NCI-H146 treated with DMSO at 0.1 percent for 48 hours (cell line): ENCODE measurements around the gene IGF2BP2.
"Not testable (repeated sequence)": the region's sequence is repeated elsewhere in the genome, so short reads cannot be mapped to it uniquely, and the experiment has no call there.

Experiments used
- DNase-seq: peaks from one replicate; lab custom pipeline; 2025; ENCODE audit not compliant: unreplicated experiment; lab: John Stamatoyannopoulos, UW

The IGF2BP2 gene

DNA sequence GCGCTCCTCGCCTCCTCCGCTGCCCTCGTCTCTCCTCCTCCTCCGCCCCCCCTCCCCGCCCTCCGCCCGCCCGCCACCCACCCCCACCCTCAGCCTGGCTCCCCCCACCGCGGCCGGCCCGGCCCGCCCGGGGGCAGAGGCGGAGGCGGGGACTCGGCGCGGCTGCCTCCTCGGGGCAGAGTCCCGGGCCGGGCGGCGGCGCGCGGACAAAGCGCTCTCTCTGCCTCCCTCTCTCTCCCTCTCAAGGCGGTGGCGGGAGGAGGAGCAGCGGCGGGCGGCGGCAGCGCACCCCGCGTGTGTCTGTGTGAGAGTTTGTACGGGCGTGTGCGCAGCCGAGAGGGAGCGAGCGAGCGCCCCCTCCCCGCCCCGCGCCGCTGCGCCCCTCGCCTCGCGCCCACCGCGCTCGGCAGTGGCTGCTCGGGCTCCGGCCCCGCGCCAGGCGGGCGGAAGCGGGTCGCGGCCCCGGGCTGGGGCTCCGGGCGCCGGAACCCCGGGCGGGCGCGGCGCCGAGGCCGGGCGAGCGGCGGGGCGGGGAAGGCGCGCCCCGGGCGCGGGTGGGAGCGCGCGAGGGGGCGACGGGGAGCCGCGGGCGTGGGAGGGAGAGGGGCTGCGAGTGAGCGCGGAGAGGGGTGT is at the start of gene IGF2BP2:
Gene IGF2BP2, minus strand, starts transcription at position 37 of the 633 bp plus-strand sequence. CDS start 82 bp downstream, outside the sequence.
- DNase-seq = peak; percentile 26

GRCh38 chr3:185874119-185874518 is 49.3 kb upstream of the IGF2BP2 start:
- DNase-seq = peak; percentile 76

- DNase-seq = no peak
Measured at GRCh38 chr3:185867650-185868049, 42.8 kb upstream of the IGF2BP2 start.

DNA sequence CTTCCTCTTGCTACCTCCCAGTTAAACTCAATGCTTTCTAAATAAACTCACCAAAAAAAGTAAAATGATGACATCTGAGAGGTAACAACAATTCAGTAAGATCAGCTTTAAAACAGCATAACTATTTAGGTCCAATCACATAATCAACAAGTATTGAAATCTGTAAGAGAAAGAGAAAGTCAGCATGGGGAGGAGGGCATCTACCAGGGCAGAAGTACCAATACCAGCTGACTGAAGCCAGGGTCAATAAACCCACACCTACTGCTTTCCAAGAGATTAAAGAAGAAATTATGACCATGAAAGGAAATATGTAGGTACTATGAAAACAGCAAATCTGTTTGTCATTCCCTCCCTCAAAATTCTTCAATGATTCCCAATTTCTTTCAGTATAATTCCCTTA is 42.2 kb upstream of the IGF2BP2 start:
- DNase-seq = no peak

DNA sequence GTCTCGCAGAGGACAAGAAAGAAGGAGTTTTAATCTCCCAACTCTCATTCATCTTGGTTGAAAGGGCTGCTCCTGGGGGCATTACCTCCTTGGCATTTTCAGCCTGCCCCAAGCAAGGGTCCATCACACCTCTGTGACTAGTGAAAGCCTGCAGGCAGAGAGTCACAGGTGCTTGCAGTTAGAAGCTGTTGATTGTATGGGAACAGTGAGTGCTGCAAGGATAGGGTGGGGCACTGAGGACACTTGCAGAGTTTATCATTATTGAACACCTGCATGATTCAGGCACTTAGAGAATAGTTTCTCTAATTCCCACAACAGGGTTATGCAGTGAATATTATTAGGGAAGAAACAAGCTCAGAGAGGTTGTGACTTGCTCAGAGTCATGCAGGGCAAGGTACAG is 41.7 kb upstream of the IGF2BP2 start:
- DNase-seq = no peak

DNA sequence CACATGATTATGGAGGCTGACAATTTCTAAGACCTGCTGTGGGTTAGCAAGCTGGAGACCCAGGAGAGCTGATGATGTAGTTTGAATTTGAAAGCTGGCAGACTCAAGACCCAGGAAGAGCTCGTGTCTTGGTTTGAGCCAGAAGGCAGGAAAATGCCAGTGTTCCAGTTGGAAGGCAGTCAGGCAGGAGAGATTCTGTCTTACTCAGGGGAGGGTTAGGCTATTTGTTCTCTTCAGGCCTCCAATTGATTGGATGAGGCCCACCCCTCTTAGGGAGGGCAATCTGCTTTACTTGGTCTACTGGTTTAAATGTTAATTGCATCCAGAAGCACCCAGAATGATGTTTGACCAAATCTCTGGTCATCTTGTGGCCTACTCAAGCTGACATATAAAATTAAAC is 40.4 kb upstream of the IGF2BP2 start:
- no peak for DNase-seq

GRCh38 chr3:185864767-185865166 is 39.9 kb upstream of the IGF2BP2 start:
- no peak for DNase-seq

GRCh38 chr3:185862920-185863319 is 38.1 kb upstream of the IGF2BP2 start:
- DNase-seq = no peak

GRCh38 chr3:185859294-185859972 is 34.6 kb upstream of the IGF2BP2 start:
- no peak for DNase-seq

DNA sequence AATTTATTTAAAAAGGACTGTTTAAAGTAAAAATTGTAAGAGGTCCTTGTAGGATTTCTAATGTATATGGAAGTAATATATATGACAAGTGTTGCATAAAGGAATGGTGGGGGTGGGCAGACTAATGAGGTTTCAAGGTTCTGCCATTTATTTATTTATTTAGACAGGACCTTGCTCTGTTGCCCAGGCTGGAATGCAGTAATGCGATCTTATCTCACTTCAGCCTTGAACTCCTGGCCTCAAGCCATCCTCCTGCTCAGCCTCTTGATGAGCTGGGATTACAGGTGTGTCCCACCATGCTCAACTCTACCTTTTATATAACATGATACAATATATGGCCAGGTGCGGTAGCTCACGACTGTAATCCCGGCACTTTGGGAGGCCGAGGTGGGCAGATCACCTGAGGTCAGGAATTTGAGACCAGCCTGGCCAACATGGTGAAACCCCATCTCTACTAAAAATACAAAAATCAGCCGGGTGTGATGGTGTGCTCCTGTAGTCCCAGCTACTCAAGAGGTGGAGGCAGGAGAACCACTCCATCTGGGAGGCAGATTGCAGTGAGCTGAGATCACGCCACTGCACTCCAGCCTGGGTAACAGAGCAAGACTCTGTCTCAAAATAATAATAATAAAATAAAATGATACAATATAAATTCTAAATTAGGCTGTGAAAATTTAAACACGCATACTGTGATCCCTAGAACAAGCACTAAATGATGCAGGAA is 33.8 kb upstream of the IGF2BP2 start:
- no peak for DNase-seq

- DNase-seq = no peak
Measured at GRCh38 chr3:185857208-185857607, 32.4 kb upstream of the IGF2BP2 start.

GRCh38 chr3:185856652-185857051 is 31.8 kb upstream of the IGF2BP2 start:
- no peak for DNase-seq

- not testable (repeated sequence) for DNase-seq
Measured at GRCh38 chr3:185853771-185854170, 28.9 kb upstream of the IGF2BP2 start.

GRCh38 chr3:185852635-185853034 is 27.8 kb upstream of the IGF2BP2 start:
- DNase-seq = no peak

- no peak for DNase-seq
Measured at GRCh38 chr3:185851959-185852358, 27.1 kb upstream of the IGF2BP2 start.

GRCh38 chr3:185851046-185851445 is 26.2 kb upstream of the IGF2BP2 start:
- no peak for DNase-seq

- no peak for DNase-seq
Measured at GRCh38 chr3:185847506-185847905, 22.7 kb upstream of the IGF2BP2 start.

DNA sequence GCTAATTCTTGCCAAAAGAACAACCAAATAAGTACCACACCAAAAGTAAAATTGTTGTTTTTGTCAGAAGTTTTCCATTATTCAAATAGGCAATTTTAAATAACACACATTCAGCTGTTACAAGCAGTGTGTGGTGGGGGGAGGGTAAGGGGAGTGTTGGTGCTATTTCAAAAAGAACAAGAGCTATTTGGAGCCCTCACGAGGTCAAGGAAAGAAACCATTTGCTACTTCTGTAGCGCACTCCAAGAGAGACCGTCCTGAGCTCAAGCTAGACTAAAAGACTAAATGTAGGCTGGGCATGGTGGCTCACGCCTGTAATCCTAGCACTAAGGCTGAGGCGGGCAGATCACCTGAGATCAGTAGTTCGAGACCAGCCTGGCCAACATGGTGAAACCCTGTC is 21.2 kb upstream of the IGF2BP2 start:
- no peak for DNase-seq

- DNase-seq = no peak
Measured at GRCh38 chr3:185844051-185844450, 19.2 kb upstream of the IGF2BP2 start.

DNA sequence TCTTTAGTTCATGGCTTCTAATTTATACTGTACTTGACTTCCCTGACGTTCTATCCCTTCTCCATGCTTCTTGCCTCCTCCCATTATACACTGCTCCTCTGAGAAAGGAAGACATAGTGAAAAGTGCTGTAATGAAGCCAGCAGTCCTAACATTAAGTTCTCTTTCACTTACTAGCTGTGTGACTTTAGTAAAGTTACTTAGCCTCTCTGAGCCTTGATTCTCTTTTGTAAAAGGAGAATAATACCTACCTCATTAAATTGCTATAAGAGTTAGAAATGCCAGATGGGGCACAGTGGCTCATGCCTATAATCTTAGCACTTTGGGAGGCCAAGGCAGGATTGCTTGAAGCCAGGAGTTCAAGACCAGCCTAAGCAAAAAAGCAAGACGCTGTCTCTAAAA is 18.8 kb upstream of the IGF2BP2 start:
- DNase-seq = no peak

- no peak for DNase-seq
Measured at GRCh38 chr3:185843126-185843525, 18.3 kb upstream of the IGF2BP2 start.

GRCh38 chr3:185842241-185842640 is 17.4 kb upstream of the IGF2BP2 start:
- DNase-seq = no peak
